Smooth muscle cell (in vitro differentiated cells): ENCODE data around the gene NLGN2. TPM values are rescaled to one million over a fixed set of nuclear protein-coding genes. Genes with fewer than 3 reads are reported as not detected.

Source experiments
- DNase-seq: peaks from one replicate; lab custom pipeline; 2025; ENCODE audit not compliant: unreplicated experiment; lab: John Stamatoyannopoulos, UW
- H2AFZ ChIP-seq: fragments of 200-600 bp; sonication (generic); 2 replicates; pipeline ENCODE4 v1.6.0; 2016; ENCODE audit warnings: antibody characterized with exemption, low read depth, mild to moderate bottlenecking
- H3F3A ChIP-seq: fragments of 200-600 bp; sonication (generic); 2 replicates; pipeline ENCODE4 v1.6.0; 2017; ENCODE audit warnings: antibody characterized with exemption, low read depth
- H3K27ac ChIP-seq: fragments of 200-600 bp; sonication (generic); 2 replicates; pipeline ENCODE4 v1.5.1; 2016; ENCODE audit warnings: low read depth, mild to moderate bottlenecking
- H3K27me3 ChIP-seq: fragments of 200-600 bp; sonication (generic); 2 replicates; pipeline ENCODE4 v1.6.1; 2016; ENCODE audit warnings: low read depth, mild to moderate bottlenecking
- H3K36me3 ChIP-seq: fragments of 200-600 bp; sonication (generic); 2 replicates; pipeline ENCODE4 v1.5.1; 2016; ENCODE audit warnings: low read depth
- H3K4me1 ChIP-seq: fragments of 200-600 bp; sonication (generic); 2 replicates; pipeline ENCODE4 v1.5.1; 2016; ENCODE audit warnings: low read depth
- H3K4me2 ChIP-seq: fragments of 200-600 bp; sonication (generic); 2 replicates; pipeline ENCODE4 v1.6.0; 2016; ENCODE audit warnings: mild to moderate bottlenecking
- H3K4me3 ChIP-seq: fragments of 200-600 bp; sonication (generic); 2 replicates; pipeline ENCODE4 v1.5.1; 2016; ENCODE audit warnings: mild to moderate bottlenecking
- H3K79me2 ChIP-seq: fragments of 200-600 bp; sonication (generic); 2 replicates; pipeline ENCODE4 v1.6.0; 2016; ENCODE audit warnings: low read depth, mild to moderate bottlenecking
- H3K9ac ChIP-seq: fragments of 200-600 bp; sonication (generic); 2 replicates; pipeline ENCODE4 v1.6.0; 2016; ENCODE audit warnings: low read depth
- H3K9me3 ChIP-seq: fragments of 200-600 bp; sonication (generic); replicated peaks from 2 replicates; pipeline ENCODE4 v1.5.1; 2016; ENCODE audit warnings: low read depth
- H4K20me1 ChIP-seq: fragments of 200-600 bp; sonication (generic); 2 replicates; pipeline ENCODE4 v1.6.0; 2016; ENCODE audit warnings: low read depth
- WGBS: methylation state at CpG from one replicate; pipeline ENCODE4 v1.1.7; 2016; ENCODE audit warnings: low lambda C conversion rate; 5-methylcytosine and 5-hydroxymethylcytosine counted together
- polyA plus RNA-seq: library from polyadenylated mRNA; unstranded; fragments of >200 nt; fragmentation: Nextera tagmentation; extraction: Ambion mirVana; gene quantifications from 2 replicates; pipeline ENCODE4 v1.2.1, GENCODE V29; 2016
- total RNA-seq: library from RNA; depleted of rRNA; stranded (reverse); fragments of >200 nt; gene quantifications from 2 replicates; pipeline ENCODE4 v1.2.3, GENCODE V29; 2014
- TF ChIP-seq, protein P1 (sequence below): fragments of 200-600 bp; sonication (generic); IDR thresholded peaks from 2 replicates; pipeline ENCODE4 v1.5.1; 2017; ENCODE audit warnings: borderline replicate concordance, mild to moderate bottlenecking, antibody characterized with exemption; ENCODE audit not compliant: insufficient read depth, poor library complexity, severe bottlenecking

The NLGN2 gene
- total and polyA plus RNA-seq, 2 experiments from 2014 or later = 10.8 to 20.9 TPM

DNA sequence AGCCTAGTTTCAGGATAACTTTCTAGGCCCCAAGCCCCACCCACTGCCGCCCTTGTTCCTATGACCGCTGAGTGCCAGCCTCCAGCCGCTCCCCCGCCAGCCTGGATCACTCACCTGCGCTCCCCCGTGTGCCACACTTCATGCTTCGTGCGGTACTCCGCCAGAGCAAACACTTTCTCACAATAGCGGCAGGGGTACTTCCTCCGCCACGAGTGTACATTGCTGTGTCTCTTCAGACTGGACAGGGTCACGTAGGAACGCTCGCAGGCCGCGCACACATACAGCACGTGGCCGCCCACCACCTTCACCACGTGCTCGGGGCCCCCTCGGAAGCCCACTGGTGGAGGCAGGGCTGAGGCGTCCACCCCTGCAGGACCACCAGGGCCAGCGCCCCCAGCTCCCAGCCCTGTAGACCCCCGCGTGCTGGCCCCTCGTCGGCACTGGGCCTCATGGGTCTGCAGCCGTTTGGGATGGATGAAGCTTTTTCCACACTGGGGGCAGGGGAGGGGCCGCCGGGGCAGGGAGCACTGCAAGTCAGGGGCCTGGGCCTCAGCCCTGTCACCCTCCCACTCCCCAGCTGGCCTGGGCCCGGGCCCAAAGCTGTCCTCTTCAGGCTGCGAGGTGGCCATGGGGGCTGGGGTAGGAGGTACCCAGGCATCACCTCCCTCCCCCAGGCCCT, 58.1 kb downstream of the NLGN2 start:
- DNase-seq = no peak
- TF ChIP-seq, protein P1, sequence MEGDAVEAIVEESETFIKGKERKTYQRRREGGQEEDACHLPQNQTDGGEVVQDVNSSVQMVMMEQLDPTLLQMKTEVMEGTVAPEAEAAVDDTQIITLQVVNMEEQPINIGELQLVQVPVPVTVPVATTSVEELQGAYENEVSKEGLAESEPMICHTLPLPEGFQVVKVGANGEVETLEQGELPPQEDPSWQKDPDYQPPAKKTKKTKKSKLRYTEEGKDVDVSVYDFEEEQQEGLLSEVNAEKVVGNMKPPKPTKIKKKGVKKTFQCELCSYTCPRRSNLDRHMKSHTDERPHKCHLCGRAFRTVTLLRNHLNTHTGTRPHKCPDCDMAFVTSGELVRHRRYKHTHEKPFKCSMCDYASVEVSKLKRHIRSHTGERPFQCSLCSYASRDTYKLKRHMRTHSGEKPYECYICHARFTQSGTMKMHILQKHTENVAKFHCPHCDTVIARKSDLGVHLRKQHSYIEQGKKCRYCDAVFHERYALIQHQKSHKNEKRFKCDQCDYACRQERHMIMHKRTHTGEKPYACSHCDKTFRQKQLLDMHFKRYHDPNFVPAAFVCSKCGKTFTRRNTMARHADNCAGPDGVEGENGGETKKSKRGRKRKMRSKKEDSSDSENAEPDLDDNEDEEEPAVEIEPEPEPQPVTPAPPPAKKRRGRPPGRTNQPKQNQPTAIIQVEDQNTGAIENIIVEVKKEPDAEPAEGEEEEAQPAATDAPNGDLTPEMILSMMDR = no peak
- Histone ChIP-seq H3K79me2 (peaks cover 47% of the 10 kb centered on the region), H3K9me3 (no peaks in the 10 kb centered on the region), H2AFZ (no peak overlapping the region), H3F3A (no peaks in the 10 kb centered on the region), H3K36me3 (no peaks in the 10 kb centered on the region), H4K20me1 (peaks cover 69% of the 10 kb centered on the region), H3K9ac (no peak overlapping the region), H3K4me3 (no peak overlapping the region), H3K4me1 (peaks cover 8% of the 10 kb centered on the region), H3K27ac (no peak overlapping the region), H3K4me2 (no peak overlapping the region), H3K27me3 (no peaks in the 10 kb centered on the region)
- 97% methylated on average over 33 of the region's 33 CpGs for WGBS

DNA sequence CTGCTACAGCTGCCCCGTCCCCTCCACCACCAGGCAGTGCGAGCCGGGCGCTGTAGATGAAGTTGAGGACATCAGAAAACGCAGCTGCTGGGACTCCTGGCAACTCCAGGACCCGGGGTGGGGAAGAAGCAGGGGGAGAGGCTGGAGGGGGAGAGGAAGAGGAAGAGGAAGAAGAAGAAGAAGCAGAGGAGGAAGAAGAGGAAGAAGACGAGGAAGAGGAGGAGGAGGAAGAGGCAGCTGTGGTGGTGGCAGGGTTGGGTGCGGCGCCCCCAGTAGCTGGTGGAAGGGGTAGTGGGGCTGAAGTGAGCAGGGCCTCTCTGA, 58.6 kb downstream of the NLGN2 start:
- Histone ChIP-seq H4K20me1 (peaks cover 75% of the 10 kb centered on the region), H3K27me3 (no peaks in the 10 kb centered on the region), H3K4me1 (peaks cover 3% of the 10 kb centered on the region), H3K36me3 (no peaks in the 10 kb centered on the region), H3K27ac (no peak overlapping the region), H3K4me2 (no peak overlapping the region), H3F3A (no peaks in the 10 kb centered on the region), H3K9me3 (no peaks in the 10 kb centered on the region), H3K79me2 (peaks cover 52% of the 10 kb centered on the region), H2AFZ (no peak overlapping the region), H3K9ac (no peak overlapping the region), H3K4me3 (no peak overlapping the region)
- TF ChIP-seq, protein P1 = no peak
- WGBS = 100% methylated on average over 7 of the region's 9 CpGs
- DNase-seq = no peak

GRCh38 chr17:7466639-7467341, 59.1 kb downstream of the NLGN2 start:
- H3K4me1 ChIP-seq = peaks cover under 1% of the 10 kb centered on the region

More at GRCh38 chr17:7466639-7467341, 59.1 kb downstream of the NLGN2 start:
- H3K4me3 ChIP-seq = no peak overlapping the region
- H3K36me3 ChIP-seq = no peaks in the 10 kb centered on the region
- no peak overlapping the region for H2AFZ ChIP-seq
- no peak overlapping the region for H3K27ac ChIP-seq
- no peak overlapping the region for H3K9ac ChIP-seq
- H3F3A ChIP-seq = no peaks in the 10 kb centered on the region
- TF ChIP-seq, protein P1 = no peak
- DNase-seq = no peak
- H3K4me2 ChIP-seq = no peak overlapping the region
- peaks cover 57% of the 10 kb centered on the region for H3K79me2 ChIP-seq
- H4K20me1 ChIP-seq = peaks cover 80% of the 10 kb centered on the region
- over 99% methylated on average over 16 of the region's 16 CpGs for WGBS
- H3K27me3 ChIP-seq = no peaks in the 10 kb centered on the region
- H3K9me3 ChIP-seq = no peaks in the 10 kb centered on the region
